Activated T-cell treated with anti-CD3 and anti-CD28 coated beads for 1 hour (primary cell): ENCODE data around the gene ZNF664.

Source experiments
- DNase-seq: peaks from one replicate; pipeline ENCODE4 v3.0.0-alpha.2; 2020; ENCODE audit warnings: low read depth

The ZNF664 gene

DNA sequence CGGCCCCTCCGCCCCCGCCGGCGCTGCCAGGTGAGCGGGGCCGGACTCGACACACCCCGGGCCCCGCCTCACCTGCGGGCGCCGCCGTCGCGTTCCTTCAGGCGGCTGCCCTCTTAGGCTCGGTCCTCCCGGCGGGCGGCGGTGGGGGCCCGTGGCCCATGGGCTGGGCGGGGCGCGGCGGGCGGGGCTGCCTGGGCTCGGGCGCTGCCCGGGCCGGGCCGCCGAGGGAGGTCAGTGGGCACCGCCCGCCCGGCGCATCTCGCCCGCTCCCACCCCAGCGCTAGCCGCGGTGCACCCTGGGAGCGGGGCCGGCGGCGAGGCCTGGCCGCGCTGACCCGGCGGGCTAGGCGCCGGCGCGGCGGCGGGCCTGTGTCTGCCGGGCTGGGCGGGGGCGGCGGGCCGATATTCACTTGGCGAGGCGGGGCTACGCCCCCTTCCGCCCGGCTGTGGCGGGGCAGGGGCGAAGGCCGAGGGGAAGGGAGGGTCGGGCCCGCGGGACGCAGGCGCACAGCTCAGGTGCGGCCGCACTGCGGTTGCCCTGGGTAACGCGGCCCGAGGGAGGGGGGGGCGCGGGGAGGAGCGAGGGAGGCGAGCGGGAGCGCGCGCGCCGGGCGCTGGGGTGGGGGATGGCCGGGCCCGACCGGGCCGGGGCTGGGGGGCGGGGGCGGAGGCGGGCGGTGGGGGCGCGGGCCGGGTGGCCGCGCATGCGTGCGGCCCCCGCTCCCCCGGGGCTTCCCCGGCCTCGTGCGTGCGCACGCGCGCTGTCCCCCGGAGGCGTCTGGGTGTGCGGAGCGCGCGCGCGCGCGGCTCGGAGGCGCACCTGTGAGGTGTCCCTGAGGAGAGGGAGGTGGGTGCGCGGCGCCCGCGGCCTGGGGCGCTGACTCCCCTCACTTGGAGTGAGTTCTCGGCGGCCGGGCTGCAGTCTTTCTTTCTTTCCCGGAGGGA lies at the start of gene ZNF664, which contains the start of gene CCDC92:
ZNF664 (plus strand) TSS at position 759 of the 945 bp plus-strand sequence. CDS start 38,930 bp downstream, outside the sequence.
CCDC92 (minus strand) TSS at position 375 of the 945 bp plus-strand sequence. CDS start 28,526 bp downstream, outside the sequence.
- DNase-seq, result peak; percentile 94

GRCh38 chr12:123923927-123924326 lies 49.1 kb upstream of the ZNF664 start:
- DNase-seq, result no peak

DNA sequence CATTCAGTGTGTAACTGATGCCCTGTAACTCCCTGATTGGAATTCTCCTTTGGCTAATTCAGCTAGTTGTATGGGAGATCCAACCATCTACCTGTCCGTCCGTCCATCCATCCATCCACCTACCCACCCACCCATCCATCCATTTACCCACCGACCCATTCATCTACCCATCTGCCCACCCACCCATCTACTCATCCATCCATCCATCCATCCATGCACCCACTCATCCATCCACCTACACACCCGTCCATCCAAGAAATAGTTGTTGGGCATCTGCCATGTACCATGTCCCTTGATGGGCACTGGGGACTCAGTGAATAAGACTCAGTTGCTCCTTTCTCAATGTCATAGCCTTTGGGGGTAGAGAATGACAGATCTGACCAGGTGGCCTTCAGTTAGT lies 48.5 kb upstream of the ZNF664 start:
- no peak for DNase-seq

GRCh38 chr12:123928274-123928865 lies 44.6 kb upstream of the ZNF664 start:
- DNase-seq, result no peak

DNA sequence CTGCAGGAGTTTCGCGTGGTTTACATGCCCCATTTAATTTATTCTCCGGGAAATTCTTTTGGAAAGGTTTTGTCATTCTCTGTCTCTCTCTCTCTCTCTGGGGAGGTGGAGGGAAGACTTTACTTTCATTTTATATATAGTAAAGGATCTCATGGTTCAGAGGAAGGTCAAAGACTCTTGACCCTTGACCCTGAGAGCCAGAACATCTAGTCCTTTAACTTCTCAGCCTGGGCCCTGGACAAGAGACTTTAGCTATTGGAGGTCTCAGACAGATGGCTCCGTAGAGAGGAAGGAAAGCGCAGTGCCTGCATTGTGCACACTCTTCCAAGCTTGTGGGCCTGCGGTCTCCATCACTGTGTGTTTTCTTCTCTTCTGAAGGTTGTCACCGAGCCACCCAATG lies 44.1 kb upstream of the ZNF664 start:
- DNase-seq, result no peak

- DNase-seq, result no peak
These were observed 43.0 kb upstream of the ZNF664 start for GRCh38 chr12:123929946-123930583.

- peak; percentile 13 for DNase-seq
These were observed 41.2 kb upstream of the ZNF664 start for GRCh38 chr12:123931686-123932321.

GRCh38 chr12:123933214-123933613 lies 39.8 kb upstream of the ZNF664 start:
- no peak for DNase-seq

DNA sequence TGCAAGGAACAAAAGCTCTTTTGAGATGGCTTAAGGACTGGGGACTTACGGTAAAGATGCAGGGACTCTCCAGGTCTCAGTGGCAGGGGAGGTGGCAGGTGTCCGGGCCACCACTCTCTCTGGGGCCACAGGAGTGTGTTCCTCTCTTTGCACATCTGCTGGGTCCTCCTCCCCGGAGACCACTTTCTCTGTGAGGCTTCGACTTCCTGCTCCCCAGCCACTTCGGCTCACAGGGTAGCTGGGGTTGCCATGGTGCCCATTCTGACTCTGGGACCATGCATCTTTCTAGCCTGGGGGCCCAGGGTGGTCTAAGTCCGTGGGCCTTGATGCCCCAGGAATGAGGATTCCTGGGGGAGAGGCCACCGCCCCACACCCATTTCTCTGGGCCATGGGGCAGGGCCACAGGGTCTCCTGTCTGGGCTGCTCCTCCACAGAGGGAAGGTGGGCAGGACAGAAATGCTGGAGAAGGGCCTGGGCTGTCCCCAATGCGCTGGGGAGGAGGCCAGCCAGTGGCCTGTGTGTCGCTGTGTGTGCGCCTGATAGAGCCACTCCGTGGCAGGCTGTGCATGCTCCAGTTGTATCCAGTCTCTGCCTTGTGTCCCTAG lies 38.9 kb upstream of the ZNF664 start:
- DNase-seq, result no peak

DNA sequence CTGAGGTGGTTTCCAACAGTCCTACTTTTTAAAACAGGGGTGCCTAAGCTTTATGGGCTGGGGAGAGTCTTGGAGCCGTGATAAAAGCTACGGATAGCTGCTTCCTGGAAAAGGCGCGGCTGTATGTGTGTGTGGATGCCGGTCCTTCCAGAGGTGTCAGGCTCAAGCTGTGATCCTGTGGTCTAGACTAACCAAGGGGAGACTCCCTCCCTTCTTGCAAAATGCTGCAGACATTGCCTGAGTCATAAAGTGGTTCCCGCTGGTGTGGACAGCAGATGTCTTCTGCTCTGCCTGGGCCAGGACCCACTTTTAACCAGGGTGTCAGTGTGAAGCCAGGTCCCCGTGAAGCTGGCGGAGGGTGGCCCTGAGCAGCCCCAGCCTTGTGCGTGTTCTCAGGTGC lies 38.2 kb upstream of the ZNF664 start:
- DNase-seq, result no peak

- DNase-seq, result no peak
These were observed 37.1 kb upstream of the ZNF664 start for GRCh38 chr12:123935956-123936355.

- no peak for DNase-seq
These were observed 36.5 kb upstream of the ZNF664 start for GRCh38 chr12:123936471-123936870.

GRCh38 chr12:123936956-123937706 lies 35.9 kb upstream of the ZNF664 start:
- no peak for DNase-seq

GRCh38 chr12:123937707-123938591 lies 35.1 kb upstream of the ZNF664 start:
- peak; percentile 26 for DNase-seq

- no peak for DNase-seq
These were observed 34.1 kb upstream of the ZNF664 start for GRCh38 chr12:123938679-123939480.

GRCh38 chr12:123939716-123940626 lies 33.0 kb upstream of the ZNF664 start:
- DNase-seq, result no peak

DNA sequence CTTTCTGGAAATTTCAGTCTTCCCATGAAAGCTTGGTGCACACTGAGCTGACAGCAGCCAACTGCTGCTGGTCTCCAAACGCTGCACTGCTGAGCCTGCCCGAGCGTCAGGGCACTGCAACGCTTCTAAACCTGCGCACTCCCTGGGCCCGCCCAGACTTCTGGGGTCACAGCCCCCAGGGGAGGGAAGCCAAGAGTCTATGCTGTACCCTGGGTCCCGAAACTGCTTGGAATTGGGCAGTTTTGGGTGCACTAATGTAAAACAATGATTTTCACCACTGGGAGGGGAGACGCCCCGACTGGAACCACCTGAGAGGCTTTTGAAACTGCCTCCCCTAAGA lies 32.4 kb upstream of the ZNF664 start:
- DNase-seq, result no peak

GRCh38 chr12:123941000-123941399 lies 32.0 kb upstream of the ZNF664 start:
- DNase-seq, result no peak
